Nephron (organoid): ENCODE measurements around the gene MKS1.

Experiments
- H3K27ac Mint-ChIP-seq, 3 experiments: 2 replicates each; pipeline ENCODE4 v1.8.0; 2020; ENCODE audit warnings: mixed read lengths in 3 of 3, mild to moderate bottlenecking in 2 of 3, moderate library complexity in 1 of 3
- H3K27me3 Mint-ChIP-seq: 2 replicates; pipeline ENCODE4 v1.8.0; 2021; ENCODE audit warnings: low read depth, mild to moderate bottlenecking, moderate library complexity, mixed read lengths
- H3K36me3 Mint-ChIP-seq: 2 replicates; pipeline ENCODE4 v1.8.0; 2020; ENCODE audit warnings: low read depth, mixed read lengths
- H3K4me1 Mint-ChIP-seq: 2 replicates; pipeline ENCODE4 v1.8.0; 2020; ENCODE audit warnings: mixed read lengths
- H3K4me3 Mint-ChIP-seq, 3 experiments: 2 replicates each; pipeline ENCODE4 v1.8.0; 2020; ENCODE audit warnings: mild to moderate bottlenecking in 3 of 3, mixed read lengths in 3 of 3, moderate library complexity in 2 of 3
- H3K9me3 Mint-ChIP-seq: 2 replicates; pipeline ENCODE4 v1.8.0; 2020; ENCODE audit warnings: mixed read lengths
- CTCF ChIP-seq, 3 experiments: fragments of 200-600 bp; sonication (generic); IDR thresholded peaks; one replicate each; pipeline ENCODE4 v1.5.0; 2021; ENCODE audit warnings: antibody characterized with exemption in 3 of 3; ENCODE audit not compliant: unreplicated experiment in 3 of 3

The MKS1 gene

GRCh38 chr17:58238147-58238634 lies 19.1 kb upstream of the MKS1 start, which contains the start of gene LPO:
Gene LPO (plus strand): TSS chr17:58238584. CDS start chr17:58242980, 4,396 bp downstream.
- no peaks in the 10 kb centered on the region for H3K4me1 Mint-ChIP-seq
- peaks cover 86% of the 10 kb centered on the region for H3K27me3 Mint-ChIP-seq

GRCh38 chr17:58236394-58236793 lies 17.3 kb upstream of the MKS1 start:
- Mint-ChIP-seq H3K36me3 (no peaks in the 10 kb centered on the region), H3K4me3 (no peak overlapping the region), H3K9me3 (no peaks in the 10 kb centered on the region), H3K27me3 (peaks cover 86% of the 10 kb centered on the region), H3K4me1 (peaks cover 6% of the 10 kb centered on the region), H3K27ac (no peak overlapping the region)
- no peak for TF ChIP-seq CTCF (IDR thresholded peaks at IDR 0.05; ENCODE audit: unreplicated experiment in 3 of 3)

More at GRCh38 chr17:58238147-58238634, 19.1 kb upstream of the MKS1 start, which contains the start of gene LPO:
- H3K4me3 Mint-ChIP-seq, result no peak within 1 kb of the TSS
- no peak within 1 kb of the TSS for H3K27ac Mint-ChIP-seq
- H3K9me3 Mint-ChIP-seq, result no peaks in the 10 kb centered on the region
- no peaks in the 10 kb centered on the region for H3K36me3 Mint-ChIP-seq
- TF ChIP-seq CTCF (IDR thresholded peaks at IDR 0.05; ENCODE audit: unreplicated experiment in 3 of 3), result no peak

GRCh38 chr17:58235821-58236220 lies 16.8 kb upstream of the MKS1 start:
- no peaks in the 10 kb centered on the region for H3K36me3 Mint-ChIP-seq
- H3K27ac Mint-ChIP-seq, result no peak overlapping the region
- no peaks in the 10 kb centered on the region for H3K9me3 Mint-ChIP-seq
- TF ChIP-seq CTCF (IDR thresholded peaks at IDR 0.05; ENCODE audit: unreplicated experiment in 3 of 3), result no peak
- no peak overlapping the region for H3K4me3 Mint-ChIP-seq
- peaks cover 86% of the 10 kb centered on the region for H3K27me3 Mint-ChIP-seq
- H3K4me1 Mint-ChIP-seq, result peaks cover 6% of the 10 kb centered on the region

GRCh38 chr17:58234512-58234911 lies 15.5 kb upstream of the MKS1 start:
- Mint-ChIP-seq H3K36me3 (no peaks in the 10 kb centered on the region), H3K27ac (no peak overlapping the region), H3K27me3 (peaks cover 73% of the 10 kb centered on the region), H3K9me3 (no peaks in the 10 kb centered on the region), H3K4me3 (no peak overlapping the region), H3K4me1 (peaks cover 6% of the 10 kb centered on the region)
- no peak for TF ChIP-seq CTCF (IDR thresholded peaks at IDR 0.05; ENCODE audit: unreplicated experiment in 3 of 3)

GRCh38 chr17:58233543-58233942 lies 14.5 kb upstream of the MKS1 start:
- TF ChIP-seq CTCF (IDR thresholded peaks at IDR 0.05; ENCODE audit: unreplicated experiment in 3 of 3), result no peak
- H3K36me3 Mint-ChIP-seq, result no peaks in the 10 kb centered on the region
- H3K4me3 Mint-ChIP-seq, result no peak overlapping the region
- peaks cover 73% of the 10 kb centered on the region for H3K27me3 Mint-ChIP-seq
- peaks cover 6% of the 10 kb centered on the region for H3K4me1 Mint-ChIP-seq
- H3K9me3 Mint-ChIP-seq, result no peaks in the 10 kb centered on the region
- H3K27ac Mint-ChIP-seq, result no peak overlapping the region

GRCh38 chr17:58232707-58233156 lies 13.7 kb upstream of the MKS1 start:
- Mint-ChIP-seq H3K27me3 (peaks cover 71% of the 10 kb centered on the region), H3K27ac (no peak overlapping the region), H3K4me1 (peaks cover 6% of the 10 kb centered on the region), H3K9me3 (no peaks in the 10 kb centered on the region), H3K4me3 (no peak overlapping the region), H3K36me3 (no peaks in the 10 kb centered on the region)
- TF ChIP-seq CTCF (IDR thresholded peaks at IDR 0.05; ENCODE audit: unreplicated experiment in 3 of 3), result no peak
